Activated CD8-positive, alpha-beta T cell treated with anti-CD3 and anti-CD28 coated beads for 36 hours (primary cell): ENCODE data around the gene GPR62. TPM values are rescaled to one million over a fixed set of nuclear protein-coding genes. Genes with fewer than 3 reads are reported as not detected.
"Not testable (repeated sequence)": the region's sequence is repeated elsewhere in the genome, so short reads cannot be mapped to it uniquely, and the experiment has no call there.

Experiments
- ATAC-seq: fragments of 200-7000 bp; cut with Tn5 transposase; one replicate; pipeline ENCODE4 v1.10.0; 2021; ENCODE audit warnings: mild to moderate bottlenecking, moderate library complexity
- CTCF ChIA-PET: fragments of 350-600 bp; sonication (Branson Sonifier 250); formaldehyde crosslinking; loops from one replicate; lab custom pipeline; 2021; ENCODE audit warnings: antibody characterized with exemption; lab: Charles Lee
- POLR2A ChIA-PET: fragments of 350-600 bp; sonication (Branson Sonifier 250); formaldehyde crosslinking; loops from one replicate; lab custom pipeline; 2021; ENCODE audit warnings: antibody characterized with exemption; lab: Charles Lee
- DNase-seq: peaks from one replicate; pipeline ENCODE4 v3.0.0-alpha.2; 2020
- H3K27ac Mint-ChIP-seq: one replicate; pipeline ENCODE4 v1.8.0; 2021; ENCODE audit warnings: mild to moderate bottlenecking, mixed read lengths
- H3K27me3 Mint-ChIP-seq: one replicate; pipeline ENCODE4 v1.8.0; 2021; ENCODE audit warnings: mixed read lengths
- H3K36me3 Mint-ChIP-seq: one replicate; pipeline ENCODE4 v1.8.0; 2021; ENCODE audit warnings: low read depth, mixed read lengths
- H3K4me1 Mint-ChIP-seq: one replicate; pipeline ENCODE4 v1.8.0; 2021; ENCODE audit warnings: low read depth, mixed read lengths
- H3K4me3 Mint-ChIP-seq: one replicate; pipeline ENCODE4 v1.8.0; 2021; ENCODE audit warnings: mild to moderate bottlenecking, moderate library complexity, mixed read lengths
- H3K9me3 Mint-ChIP-seq: one replicate; pipeline ENCODE4 v1.8.0; 2021; ENCODE audit warnings: mixed read lengths
- intact Hi-C: fragments of 100-400 bp; cut with micrococcal nuclease; formaldehyde crosslinking; loops from one replicate; pipeline ENCODE4 v1.10.0; 2022
- total RNA-seq, 2 experiments: library from RNA; stranded (reverse); gene quantifications; one replicate each; pipeline ENCODE4 v1.2.3, GENCODE V29; 2021
- TF ChIP-seq, protein P1 (sequence below): fragments of 200-600 bp; IDR thresholded peaks from one replicate; pipeline ENCODE4 v1.8.0; 2022; ENCODE audit warnings: antibody characterized with exemption, mild to moderate bottlenecking

The GPR62 gene
- total RNA-seq, 2 experiments from 2014 or later, result not detected

- ATAC-seq (no peak), DNase-seq (no peak)
- POLR2A ChIA-PET, result no interaction called here
- intact Hi-C loops, result no loop called here
- Mint-ChIP-seq H3K27me3 (no peaks in the 10 kb centered on the region), H3K9me3 (no peaks in the 10 kb centered on the region), H3K36me3 (peaks cover 6% of the 10 kb centered on the region), H3K4me3 (no peak overlapping the region), H3K4me1 (no peaks in the 10 kb centered on the region), H3K27ac (no peak overlapping the region)
- CTCF ChIA-PET, result no interaction called here
- TF ChIP-seq, protein P1, sequence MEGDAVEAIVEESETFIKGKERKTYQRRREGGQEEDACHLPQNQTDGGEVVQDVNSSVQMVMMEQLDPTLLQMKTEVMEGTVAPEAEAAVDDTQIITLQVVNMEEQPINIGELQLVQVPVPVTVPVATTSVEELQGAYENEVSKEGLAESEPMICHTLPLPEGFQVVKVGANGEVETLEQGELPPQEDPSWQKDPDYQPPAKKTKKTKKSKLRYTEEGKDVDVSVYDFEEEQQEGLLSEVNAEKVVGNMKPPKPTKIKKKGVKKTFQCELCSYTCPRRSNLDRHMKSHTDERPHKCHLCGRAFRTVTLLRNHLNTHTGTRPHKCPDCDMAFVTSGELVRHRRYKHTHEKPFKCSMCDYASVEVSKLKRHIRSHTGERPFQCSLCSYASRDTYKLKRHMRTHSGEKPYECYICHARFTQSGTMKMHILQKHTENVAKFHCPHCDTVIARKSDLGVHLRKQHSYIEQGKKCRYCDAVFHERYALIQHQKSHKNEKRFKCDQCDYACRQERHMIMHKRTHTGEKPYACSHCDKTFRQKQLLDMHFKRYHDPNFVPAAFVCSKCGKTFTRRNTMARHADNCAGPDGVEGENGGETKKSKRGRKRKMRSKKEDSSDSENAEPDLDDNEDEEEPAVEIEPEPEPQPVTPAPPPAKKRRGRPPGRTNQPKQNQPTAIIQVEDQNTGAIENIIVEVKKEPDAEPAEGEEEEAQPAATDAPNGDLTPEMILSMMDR, result no peak
These were observed 27.9 kb upstream of the GPR62 start for GRCh38 chr3:51927061-51927977.

- CTCF ChIA-PET, result no interaction called here
- TF ChIP-seq, protein P1, result no peak
- DNase-seq (no peak), ATAC-seq (no peak)
- intact Hi-C loops, result no loop called here
- Mint-ChIP-seq H3K36me3 (peaks cover 7% of the 10 kb centered on the region), H3K27me3 (no peaks in the 10 kb centered on the region), H3K9me3 (no peaks in the 10 kb centered on the region), H3K27ac (no peak overlapping the region), H3K4me1 (no peaks in the 10 kb centered on the region), H3K4me3 (no peak overlapping the region)
- POLR2A ChIA-PET, result no interaction called here
These were observed 26.7 kb upstream of the GPR62 start for GRCh38 chr3:51928438-51928837.

DNA sequence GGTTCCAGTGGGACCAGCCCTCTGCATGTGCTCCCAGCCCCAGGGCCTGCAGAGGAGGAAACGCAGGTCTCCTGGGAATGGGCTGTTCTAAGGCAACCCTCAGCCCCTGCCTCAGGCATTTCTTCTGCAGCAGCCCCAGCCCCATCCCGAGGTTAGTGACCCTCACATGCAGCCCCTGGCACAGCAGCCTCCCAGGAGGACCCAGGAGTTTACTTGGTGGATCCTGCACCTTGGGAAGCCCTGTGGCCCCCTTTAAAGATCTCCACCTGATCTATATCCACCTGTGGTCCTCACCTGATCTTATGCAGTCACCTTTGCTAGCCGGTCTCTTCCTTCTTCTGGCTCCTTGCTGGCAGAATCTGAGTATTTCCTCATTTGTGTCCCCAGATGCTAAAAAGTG is 26.2 kb upstream of the GPR62 start:
- peaks cover 11% of the 10 kb centered on the region for H3K36me3 Mint-ChIP-seq
- ATAC-seq, H3K9me3 Mint-ChIP-seq, H3K4me1 Mint-ChIP-seq, H3K27me3 Mint-ChIP-seq, intact Hi-C loops, DNase-seq, H3K27ac Mint-ChIP-seq, H3K4me3 Mint-ChIP-seq, CTCF ChIA-PET: not testable (repeated sequence)
- POLR2A ChIA-PET, result interaction anchor here (0.8 kb wide), 1 partner anchor 36 kb away, joined by 3 read pairs; no protein-coding TSS in a partner anchor

- Mint-ChIP-seq H3K36me3 (peaks cover 16% of the 10 kb centered on the region), H3K4me3 (no peak overlapping the region), H3K9me3 (no peaks in the 10 kb centered on the region), H3K4me1 (no peaks in the 10 kb centered on the region), H3K27ac (no peak overlapping the region), H3K27me3 (no peaks in the 10 kb centered on the region)
- DNase-seq, result no peak
- intact Hi-C loops, result no loop called here
- CTCF ChIA-PET, result no interaction called here
- POLR2A ChIA-PET, result interaction anchor here (0.8 kb wide), 1 partner anchor 36 kb away, joined by 3 read pairs; no protein-coding TSS in a partner anchor
- TF ChIP-seq, protein P1, result no peak
- ATAC-seq, result no peak
These were observed 25.7 kb upstream of the GPR62 start for GRCh38 chr3:51929420-51930003.

DNA sequence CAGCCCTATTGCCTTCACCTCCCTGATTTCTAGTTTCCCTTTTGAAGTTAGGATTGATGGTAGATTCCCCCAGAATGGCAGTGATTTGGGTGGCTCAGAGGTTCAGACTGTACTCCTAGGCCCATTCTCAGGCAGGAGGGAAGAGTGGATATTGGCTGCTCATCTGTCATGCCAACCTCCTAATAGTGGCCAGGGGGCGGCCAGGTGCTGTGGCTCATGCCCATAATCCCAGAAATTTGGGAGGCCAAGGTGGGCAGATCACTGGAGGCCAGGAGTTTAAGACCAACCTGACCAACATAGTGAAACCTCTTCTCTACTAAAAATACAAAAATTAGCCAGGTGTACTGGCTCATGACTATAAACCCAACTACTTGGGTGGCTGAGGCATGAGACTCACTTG is 24.7 kb upstream of the GPR62 start:
- no peak for DNase-seq
- H3K27me3 Mint-ChIP-seq, result no peaks in the 10 kb centered on the region
- TF ChIP-seq, protein P1, result no peak
- H3K9me3 Mint-ChIP-seq, result no peaks in the 10 kb centered on the region
- no peak overlapping the region for H3K27ac Mint-ChIP-seq
- H3K36me3 Mint-ChIP-seq, result peaks cover 19% of the 10 kb centered on the region
- ChIA-PET POLR2A (no interaction called here), CTCF (no interaction called here)
- H3K4me3 Mint-ChIP-seq, result no peak overlapping the region
- no peak for ATAC-seq
- intact Hi-C loops, result no loop called here
- H3K4me1 Mint-ChIP-seq, result no peaks in the 10 kb centered on the region
